ENCODE measurements around the gene PGAP2.
A peak's percentile ranks its signal among the peaks of the same experiment; 100 is the strongest.
"Not testable (repeated sequence)": the region's sequence is repeated elsewhere in the genome, so short reads cannot be mapped to it uniquely, and the experiment has no call there.

PGAP2 gene

DNA sequence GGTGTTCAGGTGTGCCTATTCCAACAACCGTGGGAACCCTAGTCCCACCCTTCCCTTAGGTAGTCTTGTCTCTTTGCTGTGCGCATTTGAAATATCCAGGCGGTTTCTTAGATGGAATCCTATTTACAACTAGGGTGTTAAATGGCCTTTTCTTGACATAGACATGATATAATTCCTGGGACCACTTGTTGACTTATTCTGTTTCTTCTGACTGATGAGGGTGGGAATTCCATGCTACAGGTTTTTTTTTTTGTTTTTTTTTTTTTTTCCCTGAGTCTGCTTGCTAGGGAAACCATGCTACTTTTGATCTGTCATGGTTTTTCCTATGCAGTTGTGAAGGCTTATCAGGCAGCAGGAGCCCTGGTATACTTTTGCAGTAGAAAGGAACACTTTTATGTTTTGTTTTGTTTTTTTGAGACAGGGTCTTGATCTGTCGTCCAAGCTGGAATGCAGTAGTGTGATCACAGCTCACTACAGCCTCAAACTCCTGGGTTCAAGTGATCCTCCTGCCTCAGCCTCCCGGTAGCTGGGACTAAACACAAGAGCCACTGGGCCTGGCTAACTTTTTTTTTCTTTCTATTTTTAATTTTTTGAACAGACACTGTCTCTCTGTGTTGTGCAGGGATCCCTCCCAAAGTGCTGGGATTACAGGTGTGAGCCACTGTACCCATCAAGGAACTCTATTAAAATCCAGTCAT lies 48.6 kb downstream of the PGAP2 start:
- H3K36me3 ChIP-seq (ENCODE audit: insufficient read depth, low read length): no peaks in the 10 kb centered on the region
- peaks cover 21% of the 10 kb centered on the region for H3K4me1 ChIP-seq (ENCODE audit: insufficient read depth, low read length)
- peak overlapping the region; percentile 94 for H3K4me3 ChIP-seq (ENCODE audit: low read length)

DNA sequence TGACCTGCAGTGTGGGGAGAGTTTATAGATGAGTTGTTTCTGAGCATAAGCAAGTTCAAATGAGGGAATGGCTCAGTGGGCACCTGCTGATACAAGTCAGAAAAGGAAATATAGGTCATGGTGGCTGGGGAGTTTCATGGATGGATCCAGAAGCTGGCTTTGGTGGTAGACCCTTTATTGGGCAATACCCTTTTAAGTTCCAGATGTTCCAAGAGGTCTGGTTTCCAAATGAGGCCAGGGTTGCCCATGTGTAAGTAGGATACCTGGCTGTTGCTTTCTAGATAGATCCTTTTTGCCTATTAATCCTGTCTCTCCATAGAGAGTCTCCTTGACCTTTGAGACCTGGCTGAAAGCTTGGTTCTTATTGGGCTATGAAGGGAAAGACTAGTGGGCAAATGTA lies 49.3 kb downstream of the PGAP2 start:
- H3K4me1 ChIP-seq (ENCODE audit: insufficient read depth, low read length): peaks cover 21% of the 10 kb centered on the region
- H3K36me3 ChIP-seq (ENCODE audit: insufficient read depth, low read length): no peaks in the 10 kb centered on the region
- H3K4me3 ChIP-seq (ENCODE audit: low read length): no peak overlapping the region
- no peak overlapping the region for H2AFZ ChIP-seq (ENCODE audit: low read depth, low read length)
- no peaks in the 10 kb centered on the region for H3K27me3 ChIP-seq (ENCODE audit: insufficient read depth, low read length)
- no peaks in the 10 kb centered on the region for H3K9me3 ChIP-seq (ENCODE audit: low read length)

More for the DNA sequence above, 48.6 kb downstream of the PGAP2 start:
- no peaks in the 10 kb centered on the region for H3K27me3 ChIP-seq (ENCODE audit: insufficient read depth, low read length)
- H3K9me3 ChIP-seq (ENCODE audit: low read length): no peaks in the 10 kb centered on the region
- no peak overlapping the region for H2AFZ ChIP-seq (ENCODE audit: low read depth, low read length)

DNA sequence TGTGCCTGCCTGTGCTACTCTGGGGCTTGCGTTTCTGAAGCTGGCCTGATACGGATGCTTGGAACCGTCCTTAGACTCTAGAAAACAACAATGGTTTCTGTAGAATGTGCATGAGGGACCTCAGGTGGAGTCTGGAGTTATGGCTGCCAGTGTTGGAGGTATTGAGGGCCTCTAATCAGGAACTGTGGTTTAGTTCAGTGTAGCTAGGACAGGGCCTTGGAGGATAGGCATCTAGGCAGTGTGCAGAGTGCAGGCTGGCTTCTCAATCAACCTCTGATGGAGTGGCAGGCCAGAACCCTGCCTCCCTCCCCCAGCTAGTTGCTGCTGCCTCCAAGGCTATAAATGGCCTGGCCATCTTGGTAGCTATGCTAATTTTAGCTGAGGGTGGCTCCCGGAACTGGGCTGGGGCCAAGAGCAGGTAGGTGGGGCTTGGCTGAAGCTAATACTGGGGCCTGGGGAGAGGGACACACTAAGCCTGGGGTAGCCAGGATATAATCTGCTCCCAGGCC lies 51.1 kb downstream of the PGAP2 start:
- H3K36me3 ChIP-seq (ENCODE audit: insufficient read depth, low read length): no peaks in the 10 kb centered on the region
- H3K27me3 ChIP-seq (ENCODE audit: insufficient read depth, low read length): no peaks in the 10 kb centered on the region
- H2AFZ ChIP-seq (ENCODE audit: low read depth, low read length): no peak overlapping the region
- no peaks in the 10 kb centered on the region for H3K9me3 ChIP-seq (ENCODE audit: low read length)
- H3K4me3 ChIP-seq (ENCODE audit: low read length): no peak overlapping the region
- H3K4me1 ChIP-seq (ENCODE audit: insufficient read depth, low read length): peaks cover 19% of the 10 kb centered on the region

DNA sequence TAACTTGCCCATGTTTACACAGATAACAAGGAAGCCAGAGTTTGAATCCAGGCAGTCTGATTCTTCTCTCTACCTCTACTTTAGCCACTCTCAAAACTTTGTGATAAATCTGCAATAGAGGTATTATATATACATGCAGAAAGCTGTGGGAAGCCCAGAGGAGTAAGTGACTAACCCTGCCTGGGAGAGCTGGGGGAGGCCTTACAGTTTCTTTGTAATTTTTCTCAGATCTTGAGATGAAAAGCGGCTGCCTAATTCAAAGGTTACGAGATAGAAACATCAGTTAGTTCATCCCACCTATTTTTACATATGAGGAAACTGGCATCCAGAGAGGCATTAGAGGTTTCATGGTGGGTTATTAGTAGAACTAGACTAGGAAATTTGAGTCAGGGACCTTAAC lies 52.0 kb downstream of the PGAP2 start:
- Histone ChIP-seq H3K27me3 (ENCODE audit: insufficient read depth, low read length) (no peaks in the 10 kb centered on the region), H3K4me1 (ENCODE audit: insufficient read depth, low read length) (peaks cover 16% of the 10 kb centered on the region), H3K36me3 (ENCODE audit: insufficient read depth, low read length) (no peaks in the 10 kb centered on the region), H3K9me3 (ENCODE audit: low read length) (no peaks in the 10 kb centered on the region), H2AFZ (ENCODE audit: low read depth, low read length) (no peak overlapping the region), H3K4me3 (ENCODE audit: low read length) (no peak overlapping the region)

DNA sequence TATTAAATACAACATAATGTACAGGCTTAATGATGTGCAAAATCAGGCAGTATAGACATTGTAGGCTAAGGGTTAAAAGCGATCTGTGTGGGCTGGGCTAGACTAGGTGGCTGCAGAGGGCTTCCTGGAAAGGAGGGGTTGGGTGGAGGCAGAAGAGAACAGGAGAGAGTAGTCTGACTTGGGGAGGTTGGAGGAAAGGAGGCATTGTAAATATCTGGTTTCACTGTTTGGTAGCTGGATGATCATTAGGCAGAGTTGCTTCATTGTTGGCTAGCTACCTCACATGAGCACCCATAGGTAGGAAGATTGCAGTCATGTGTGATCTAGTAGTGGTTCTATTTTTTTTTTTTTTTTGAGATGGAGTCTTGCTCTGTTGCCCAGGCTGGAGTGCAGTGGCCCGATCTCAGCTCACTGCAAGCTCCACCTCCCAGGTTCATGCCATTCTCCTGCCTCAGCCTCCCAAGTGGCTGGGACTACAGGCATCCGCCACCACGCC lies 52.6 kb downstream of the PGAP2 start:
- not testable (repeated sequence) for H3K9me3 ChIP-seq (ENCODE audit: low read length)

DNA sequence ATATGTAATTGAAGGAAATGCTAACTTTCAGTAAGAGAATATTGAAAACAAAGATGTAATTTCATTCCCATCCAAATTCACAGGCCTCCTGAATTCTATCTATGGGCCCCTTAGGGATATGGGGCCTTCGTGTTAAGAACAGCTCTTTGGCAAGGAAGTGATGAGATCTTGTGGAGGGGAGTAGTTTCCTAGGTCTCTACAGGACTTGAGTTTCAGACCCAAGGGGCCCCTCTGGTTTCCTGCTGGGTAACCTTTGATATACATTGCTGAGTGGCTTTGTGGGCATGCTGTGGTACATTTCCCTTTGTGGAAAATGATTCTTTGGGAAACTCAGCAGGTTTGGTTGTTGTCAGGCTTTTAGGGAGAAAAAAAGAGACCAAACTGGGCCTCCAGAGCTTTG lies 53.3 kb downstream of the PGAP2 start:
- no peak overlapping the region for H2AFZ ChIP-seq (ENCODE audit: low read depth, low read length)
- no peaks in the 10 kb centered on the region for H3K9me3 ChIP-seq (ENCODE audit: low read length)
- H3K36me3 ChIP-seq (ENCODE audit: insufficient read depth, low read length): no peaks in the 10 kb centered on the region
- H3K27me3 ChIP-seq (ENCODE audit: insufficient read depth, low read length): no peaks in the 10 kb centered on the region
- H3K4me1 ChIP-seq (ENCODE audit: insufficient read depth, low read length): peaks cover 18% of the 10 kb centered on the region
- no peak overlapping the region for H3K4me3 ChIP-seq (ENCODE audit: low read length)

More for the DNA sequence above, 52.6 kb downstream of the PGAP2 start:
- H2AFZ ChIP-seq (ENCODE audit: low read depth, low read length); H3K27me3 ChIP-seq (ENCODE audit: insufficient read depth, low read length); H3K36me3 ChIP-seq (ENCODE audit: insufficient read depth, low read length); H3K4me3 ChIP-seq (ENCODE audit: low read length): not testable (repeated sequence)
- peaks cover 21% of the 10 kb centered on the region for H3K4me1 ChIP-seq (ENCODE audit: insufficient read depth, low read length)

DNA sequence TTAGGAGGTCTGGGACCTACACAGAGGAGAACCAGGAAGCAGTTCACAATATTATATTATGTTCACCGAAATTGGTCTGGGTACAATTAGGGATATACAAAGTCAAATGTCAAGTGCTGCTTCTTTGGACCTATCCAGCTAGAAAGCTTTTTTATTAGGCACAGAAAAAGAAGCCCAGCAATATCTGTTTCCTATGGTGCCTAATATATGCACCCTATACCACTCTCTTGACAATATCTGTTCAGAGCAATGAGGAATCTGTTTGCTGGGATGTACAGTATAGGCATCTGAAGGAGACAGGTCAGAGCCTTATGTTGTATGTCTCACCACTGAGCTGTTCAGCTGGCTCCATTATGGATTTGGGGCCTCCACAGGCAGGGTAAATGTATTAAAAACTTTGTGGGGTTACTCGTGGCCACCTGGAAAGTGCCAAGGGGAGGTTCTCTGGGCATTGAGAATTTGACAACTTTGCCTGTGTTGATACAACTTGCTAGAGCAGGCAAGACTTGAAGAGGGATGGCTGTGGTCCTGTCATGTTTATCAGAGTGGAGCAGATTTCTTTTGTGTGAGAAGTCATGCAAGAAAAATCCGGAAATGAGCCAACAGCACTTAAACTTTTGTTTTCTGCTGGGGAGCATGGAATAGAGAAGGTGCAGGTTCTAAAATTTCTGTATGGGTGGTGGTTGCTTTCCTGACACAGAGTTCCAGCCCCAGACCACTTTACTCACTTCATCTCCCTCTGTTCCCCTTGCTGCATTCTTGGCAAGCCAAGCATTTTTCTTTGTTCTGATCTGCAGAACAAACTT lies 57.2 kb downstream of the PGAP2 start:
- H3K36me3 ChIP-seq (ENCODE audit: insufficient read depth, low read length): no peaks in the 10 kb centered on the region

DNA sequence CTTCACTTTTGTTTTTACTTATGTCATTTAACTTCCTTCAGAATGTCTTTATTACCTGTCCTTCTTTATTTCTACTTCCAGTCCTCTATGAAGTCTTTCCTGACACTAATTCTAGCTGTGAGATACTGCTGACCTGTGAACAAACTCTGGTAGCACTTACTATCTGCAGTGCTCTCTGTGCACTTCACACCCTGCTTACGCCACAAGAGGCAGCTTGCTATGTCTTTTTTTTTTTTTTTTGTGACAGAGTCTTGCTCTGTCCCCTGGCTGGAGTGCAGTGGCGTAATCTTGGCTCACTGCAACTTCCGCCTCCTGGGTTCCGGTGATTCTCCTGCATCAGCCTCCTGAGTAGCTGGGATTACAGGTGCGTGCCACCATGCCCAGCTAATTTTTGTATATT lies 57.8 kb downstream of the PGAP2 start:
- Histone ChIP-seq H3K4me3 (ENCODE audit: low read length) (no peak overlapping the region), H3K9me3 (ENCODE audit: low read length) (no peaks in the 10 kb centered on the region), H2AFZ (ENCODE audit: low read depth, low read length) (no peak overlapping the region), H3K36me3 (ENCODE audit: insufficient read depth, low read length) (no peaks in the 10 kb centered on the region), H3K4me1 (ENCODE audit: insufficient read depth, low read length) (peaks cover 15% of the 10 kb centered on the region), H3K27me3 (ENCODE audit: insufficient read depth, low read length) (no peaks in the 10 kb centered on the region)

More for the DNA sequence above, 57.2 kb downstream of the PGAP2 start:
- no peak overlapping the region for H3K4me3 ChIP-seq (ENCODE audit: low read length)
- no peaks in the 10 kb centered on the region for H3K9me3 ChIP-seq (ENCODE audit: low read length)
- no peak overlapping the region for H2AFZ ChIP-seq (ENCODE audit: low read depth, low read length)
- H3K27me3 ChIP-seq (ENCODE audit: insufficient read depth, low read length): no peaks in the 10 kb centered on the region
- peaks cover 15% of the 10 kb centered on the region for H3K4me1 ChIP-seq (ENCODE audit: insufficient read depth, low read length)

DNA sequence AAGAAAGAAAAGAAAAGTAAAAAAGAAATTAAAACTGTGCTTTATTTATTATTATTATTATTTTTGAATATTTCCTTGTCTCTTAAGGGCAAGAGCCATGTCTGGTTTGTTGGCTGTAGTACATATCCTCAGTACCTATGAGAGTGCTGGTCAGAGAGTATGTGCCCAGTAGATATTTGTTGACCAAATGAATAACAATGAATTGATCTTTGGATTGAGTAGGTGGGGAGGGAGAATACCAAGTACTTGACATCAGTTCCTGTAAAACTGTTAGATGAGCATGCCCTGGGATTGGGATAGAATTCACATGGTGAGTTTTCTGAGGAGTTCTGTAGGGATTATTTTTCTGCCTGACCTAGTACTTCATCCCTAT lies 58.5 kb downstream of the PGAP2 start:
- H2AFZ ChIP-seq (ENCODE audit: low read depth, low read length): no peak overlapping the region

DNA sequence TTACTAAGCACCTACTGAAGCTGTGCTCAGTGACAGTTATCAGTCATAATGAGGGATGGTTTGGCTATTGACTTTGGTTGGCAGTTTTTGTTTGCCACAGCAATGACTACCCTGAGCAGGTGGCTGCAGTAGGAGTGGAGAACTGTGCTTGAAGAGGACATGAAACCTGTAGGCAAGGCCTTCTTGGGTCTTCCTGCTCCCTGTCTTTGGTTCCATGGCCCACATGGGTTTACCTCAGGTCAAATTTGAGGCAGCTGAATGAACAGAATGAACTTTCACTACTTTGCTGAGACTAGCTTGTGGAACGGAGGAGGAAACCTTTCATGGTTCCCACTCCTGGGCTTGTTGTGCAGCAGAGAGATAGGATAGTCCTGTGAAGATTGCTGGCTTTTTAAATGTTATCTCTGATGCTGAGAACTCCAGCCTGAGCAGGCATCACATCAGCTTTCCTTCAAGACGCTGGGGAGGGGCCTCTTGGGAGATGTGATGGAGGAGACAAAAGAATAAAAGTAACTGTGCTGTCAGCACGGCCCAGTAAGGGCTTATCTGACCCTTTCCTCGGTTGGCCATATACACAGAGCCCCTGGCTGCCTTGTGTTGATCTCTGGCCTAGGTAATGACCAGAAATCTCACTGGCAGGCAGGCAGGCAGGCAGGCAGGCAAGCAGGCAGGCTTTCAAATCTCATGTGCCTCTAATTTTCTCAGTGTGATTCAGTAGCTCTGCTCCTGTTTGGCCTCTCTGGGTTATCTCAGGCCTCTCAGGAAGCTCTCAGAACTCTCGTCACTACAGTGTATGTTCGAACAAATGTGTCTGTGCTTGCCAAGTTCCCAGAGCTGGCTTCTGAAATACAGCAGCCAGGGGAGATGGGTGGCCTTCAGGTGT lies 59.1 kb downstream of the PGAP2 start:
- no peak overlapping the region for H2AFZ ChIP-seq (ENCODE audit: low read depth, low read length)
- no peaks in the 10 kb centered on the region for H3K27me3 ChIP-seq (ENCODE audit: insufficient read depth, low read length)
- H3K9me3 ChIP-seq (ENCODE audit: low read length): no peaks in the 10 kb centered on the region
- H3K4me1 ChIP-seq (ENCODE audit: insufficient read depth, low read length): peaks cover 13% of the 10 kb centered on the region
- no peaks in the 10 kb centered on the region for H3K36me3 ChIP-seq (ENCODE audit: insufficient read depth, low read length)
- H3K4me3 ChIP-seq (ENCODE audit: low read length): no peak overlapping the region

More for the DNA sequence above, 58.5 kb downstream of the PGAP2 start:
- peaks cover 13% of the 10 kb centered on the region for H3K4me1 ChIP-seq (ENCODE audit: insufficient read depth, low read length)
- no peaks in the 10 kb centered on the region for H3K27me3 ChIP-seq (ENCODE audit: insufficient read depth, low read length)
- no peaks in the 10 kb centered on the region for H3K9me3 ChIP-seq (ENCODE audit: low read length)
- no peak overlapping the region for H3K4me3 ChIP-seq (ENCODE audit: low read length)
- H3K36me3 ChIP-seq (ENCODE audit: insufficient read depth, low read length): no peaks in the 10 kb centered on the region

DNA sequence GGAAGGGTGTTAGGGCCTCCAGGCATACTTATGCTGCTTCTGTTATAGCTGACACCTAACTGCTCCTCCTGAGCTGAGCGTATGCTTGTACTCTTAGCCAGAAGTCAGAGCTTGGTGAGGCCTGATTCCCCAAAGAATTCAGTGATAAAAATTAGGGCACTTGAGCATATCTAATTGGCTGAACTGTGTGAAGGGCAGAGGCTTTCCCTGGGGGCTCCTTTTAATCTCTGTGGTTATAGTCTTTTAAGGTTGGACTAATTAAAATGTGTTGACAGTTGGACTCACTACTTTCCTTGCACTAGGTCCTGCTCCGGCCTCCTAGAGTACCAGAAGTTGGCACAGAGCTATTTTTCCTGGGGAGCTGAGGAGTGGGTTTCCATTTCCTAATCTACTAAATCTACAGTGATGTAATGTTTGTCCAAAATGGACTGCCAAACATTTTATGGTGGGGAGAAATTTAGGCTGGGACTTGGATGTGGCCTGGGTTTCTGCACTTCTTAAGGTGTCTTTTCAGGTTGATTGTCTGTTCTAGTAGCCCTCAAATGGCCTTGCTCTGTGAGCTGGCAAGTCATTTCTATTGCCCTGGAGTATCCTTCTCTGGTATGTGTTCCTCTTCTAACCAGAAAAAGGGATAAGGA lies 65.5 kb downstream of the PGAP2 start:
- Histone ChIP-seq H3K36me3 (ENCODE audit: insufficient read depth, low read length) (no peaks in the 10 kb centered on the region), H3K4me3 (ENCODE audit: low read length) (no peak overlapping the region), H2AFZ (ENCODE audit: low read depth, low read length) (no peak overlapping the region), H3K27me3 (ENCODE audit: insufficient read depth, low read length) (no peaks in the 10 kb centered on the region), H3K4me1 (ENCODE audit: insufficient read depth, low read length) (peaks cover 15% of the 10 kb centered on the region), H3K9me3 (ENCODE audit: low read length) (no peaks in the 10 kb centered on the region)
